ENCODE data around the gene AXDND1.
"Not testable (repeated sequence)": the region's sequence is repeated elsewhere in the genome, so short reads cannot be mapped to it uniquely, and the experiment has no call there.

The AXDND1 gene

GRCh38 chr1:179334440-179334839, 31.3 kb upstream of the AXDND1 start:
- Histone ChIP-seq H3K36me3 (ENCODE audit: control insufficient read depth, insufficient read depth, low read length) (no peaks in the 10 kb centered on the region), H3K27ac (ENCODE audit: low read depth, low read length) (no peak overlapping the region), H3K27me3 (ENCODE audit: control insufficient read depth, insufficient read depth, low read length) (no peaks in the 10 kb centered on the region), H3K4me1 (ENCODE audit: control insufficient read depth, insufficient read depth, low read length) (no peaks in the 10 kb centered on the region), H3K9ac (ENCODE audit: low read length) (no peak overlapping the region), H3K4me3 (ENCODE audit: low read depth, low read length) (no peak overlapping the region), H3K9me3 (ENCODE audit: control insufficient read depth, insufficient read depth, low read depth, low read length) (peaks cover 6% of the 10 kb centered on the region; the same call in 1 of the 2 replicates)

GRCh38 chr1:179337288-179337687, 28.5 kb upstream of the AXDND1 start:
- Histone ChIP-seq H3K9ac (ENCODE audit: low read length) (no peak overlapping the region), H3K27ac (ENCODE audit: low read depth, low read length) (no peak overlapping the region), H3K36me3 (ENCODE audit: control insufficient read depth, insufficient read depth, low read length) (no peaks in the 10 kb centered on the region), H3K4me3 (ENCODE audit: low read depth, low read length) (no peak overlapping the region), H3K9me3 (ENCODE audit: control insufficient read depth, insufficient read depth, low read depth, low read length) (no peaks in the 10 kb centered on the region), H3K4me1 (ENCODE audit: control insufficient read depth, insufficient read depth, low read length) (no peaks in the 10 kb centered on the region), H3K27me3 (ENCODE audit: control insufficient read depth, insufficient read depth, low read length) (no peaks in the 10 kb centered on the region)

DNA sequence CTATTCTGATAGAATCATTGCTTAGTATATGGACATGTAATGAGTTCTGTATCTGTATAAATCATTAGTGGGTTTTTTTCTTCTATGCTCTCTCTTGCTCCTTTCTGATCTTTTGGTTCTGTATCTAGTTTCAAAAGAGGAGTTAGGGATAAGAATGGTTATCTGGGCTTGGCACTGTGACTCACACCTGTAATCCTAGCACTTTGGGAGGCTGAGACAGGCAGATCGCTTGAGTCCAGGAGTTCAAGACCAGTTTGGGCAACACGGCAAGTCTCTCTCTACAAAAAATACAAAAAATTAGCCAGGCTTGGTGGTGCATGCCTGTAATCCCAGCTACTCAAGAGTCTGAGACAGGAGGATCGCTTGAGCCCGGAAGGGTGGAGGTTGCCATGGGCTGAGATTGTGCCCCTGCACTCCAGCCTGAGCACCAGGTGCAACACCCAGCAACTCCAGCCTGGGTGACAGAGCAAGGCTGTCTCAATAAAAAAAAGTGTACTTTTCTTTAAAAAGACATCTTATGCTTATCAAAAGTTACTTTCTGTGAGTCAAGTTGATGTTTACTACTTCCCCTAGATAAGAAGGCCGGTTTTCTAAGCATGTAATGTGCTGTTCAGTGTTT, 27.7 kb upstream of the AXDND1 start:
- H3K9me3 ChIP-seq (ENCODE audit: control insufficient read depth, insufficient read depth, low read depth, low read length) = no peaks in the 10 kb centered on the region

DNA sequence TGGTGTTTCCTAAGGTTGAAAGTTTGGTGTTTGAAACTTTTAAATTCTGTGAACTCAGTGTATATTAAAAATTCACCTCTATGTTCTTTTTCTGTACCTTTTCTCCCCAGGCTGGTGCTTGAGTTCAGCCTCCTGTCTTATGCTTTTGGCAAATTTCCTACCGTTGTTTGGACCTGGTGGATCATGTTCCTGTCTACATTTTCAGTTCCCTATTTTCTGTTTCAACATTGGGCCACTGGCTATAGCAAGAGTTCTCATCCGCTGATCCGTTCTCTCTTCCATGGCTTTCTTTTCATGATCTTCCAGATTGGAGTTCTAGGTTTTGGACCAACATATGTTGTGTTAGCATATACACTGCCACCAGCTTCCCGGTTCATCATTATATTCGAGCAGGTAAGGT, 24.9 kb upstream of the AXDND1 start:
- no peak overlapping the region for H3K27ac ChIP-seq (ENCODE audit: low read depth, low read length)
- H3K4me1 ChIP-seq (ENCODE audit: control insufficient read depth, insufficient read depth, low read length) = no peaks in the 10 kb centered on the region
- no peaks in the 10 kb centered on the region for H3K27me3 ChIP-seq (ENCODE audit: control insufficient read depth, insufficient read depth, low read length)
- peaks cover 3% of the 10 kb centered on the region; the same call in 1 of the 2 replicates for H3K36me3 ChIP-seq (ENCODE audit: control insufficient read depth, insufficient read depth, low read length)
- H3K9me3 ChIP-seq (ENCODE audit: control insufficient read depth, insufficient read depth, low read depth, low read length) = no peaks in the 10 kb centered on the region
- H3K4me3 ChIP-seq (ENCODE audit: low read depth, low read length) = no peak overlapping the region
- H3K9ac ChIP-seq (ENCODE audit: low read length) = no peak overlapping the region

More for the DNA sequence above, 27.7 kb upstream of the AXDND1 start:
- no peak overlapping the region for H3K9ac ChIP-seq (ENCODE audit: low read length)
- H3K4me1 ChIP-seq (ENCODE audit: control insufficient read depth, insufficient read depth, low read length) = no peaks in the 10 kb centered on the region
- no peak overlapping the region for H3K27ac ChIP-seq (ENCODE audit: low read depth, low read length)
- no peaks in the 10 kb centered on the region for H3K27me3 ChIP-seq (ENCODE audit: control insufficient read depth, insufficient read depth, low read length)
- H3K4me3 ChIP-seq (ENCODE audit: low read depth, low read length) = no peak overlapping the region
- no peaks in the 10 kb centered on the region; the same call in 1 of the 2 replicates for H3K36me3 ChIP-seq (ENCODE audit: control insufficient read depth, insufficient read depth, low read length)

- no peaks in the 10 kb centered on the region for H3K27me3 ChIP-seq (ENCODE audit: control insufficient read depth, insufficient read depth, low read length)
- H3K9ac ChIP-seq (ENCODE audit: low read length) = no peak overlapping the region
- no peaks in the 10 kb centered on the region for H3K4me1 ChIP-seq (ENCODE audit: control insufficient read depth, insufficient read depth, low read length)
- peaks cover 3% of the 10 kb centered on the region; the same call in 1 of the 2 replicates for H3K36me3 ChIP-seq (ENCODE audit: control insufficient read depth, insufficient read depth, low read length)
- H3K9me3 ChIP-seq (ENCODE audit: control insufficient read depth, insufficient read depth, low read depth, low read length) = no peaks in the 10 kb centered on the region
- no peak overlapping the region for H3K27ac ChIP-seq (ENCODE audit: low read depth, low read length)
- H3K4me3 ChIP-seq (ENCODE audit: low read depth, low read length) = no peak overlapping the region
Observed at GRCh38 chr1:179341943-179342547, 23.7 kb upstream of the AXDND1 start.

- Histone ChIP-seq H3K27ac (ENCODE audit: low read depth, low read length) (no peak overlapping the region), H3K9ac (ENCODE audit: low read length) (no peak overlapping the region), H3K27me3 (ENCODE audit: control insufficient read depth, insufficient read depth, low read length) (no peaks in the 10 kb centered on the region), H3K4me1 (ENCODE audit: control insufficient read depth, insufficient read depth, low read length) (no peaks in the 10 kb centered on the region), H3K36me3 (ENCODE audit: control insufficient read depth, insufficient read depth, low read length) (peaks cover 4% of the 10 kb centered on the region; the same call in 1 of the 2 replicates), H3K4me3 (ENCODE audit: low read depth, low read length) (no peak overlapping the region), H3K9me3 (ENCODE audit: control insufficient read depth, insufficient read depth, low read depth, low read length) (no peaks in the 10 kb centered on the region)
Observed at GRCh38 chr1:179342740-179343404, 22.9 kb upstream of the AXDND1 start.

- no peaks in the 10 kb centered on the region for H3K9me3 ChIP-seq (ENCODE audit: control insufficient read depth, insufficient read depth, low read depth, low read length)
- no peaks in the 10 kb centered on the region for H3K27me3 ChIP-seq (ENCODE audit: control insufficient read depth, insufficient read depth, low read length)
- no peaks in the 10 kb centered on the region for H3K4me1 ChIP-seq (ENCODE audit: control insufficient read depth, insufficient read depth, low read length)
- no peak overlapping the region for H3K27ac ChIP-seq (ENCODE audit: low read depth, low read length)
- peaks cover 2% of the 10 kb centered on the region; the same call in 1 of the 2 replicates for H3K36me3 ChIP-seq (ENCODE audit: control insufficient read depth, insufficient read depth, low read length)
- H3K9ac ChIP-seq (ENCODE audit: low read length) = no peak overlapping the region
- H3K4me3 ChIP-seq (ENCODE audit: low read depth, low read length) = no peak overlapping the region
Observed at GRCh38 chr1:179351281-179351680, 14.5 kb upstream of the AXDND1 start.

- H3K27me3 ChIP-seq (ENCODE audit: control insufficient read depth, insufficient read depth, low read length) = no peaks in the 10 kb centered on the region
- no peaks in the 10 kb centered on the region for H3K9me3 ChIP-seq (ENCODE audit: control insufficient read depth, insufficient read depth, low read depth, low read length)
- H3K4me1 ChIP-seq (ENCODE audit: control insufficient read depth, insufficient read depth, low read length) = no peaks in the 10 kb centered on the region
- peaks cover 2% of the 10 kb centered on the region; the same call in 1 of the 2 replicates for H3K36me3 ChIP-seq (ENCODE audit: control insufficient read depth, insufficient read depth, low read length)
- H3K27ac ChIP-seq (ENCODE audit: low read depth, low read length) = no peak overlapping the region
- H3K4me3 ChIP-seq (ENCODE audit: low read depth, low read length) = no peak overlapping the region
- no peak overlapping the region for H3K9ac ChIP-seq (ENCODE audit: low read length)
Observed at GRCh38 chr1:179352236-179352635, 13.5 kb upstream of the AXDND1 start.

- H3K36me3 ChIP-seq (ENCODE audit: control insufficient read depth, insufficient read depth, low read length) = no peaks in the 10 kb centered on the region; the same call in 1 of the 2 replicates
Observed at GRCh38 chr1:179353546-179353945, 12.2 kb upstream of the AXDND1 start.

GRCh38 chr1:179361631-179362030, 4.1 kb upstream of the AXDND1 start:
- H3K27ac ChIP-seq (ENCODE audit: low read depth, low read length) = not testable (repeated sequence)

More at GRCh38 chr1:179353546-179353945, 12.2 kb upstream of the AXDND1 start:
- Histone ChIP-seq H3K27me3 (ENCODE audit: control insufficient read depth, insufficient read depth, low read length) (no peaks in the 10 kb centered on the region), H3K9ac (ENCODE audit: low read length) (no peak overlapping the region), H3K4me1 (ENCODE audit: control insufficient read depth, insufficient read depth, low read length) (no peaks in the 10 kb centered on the region), H3K4me3 (ENCODE audit: low read depth, low read length) (no peak overlapping the region), H3K9me3 (ENCODE audit: control insufficient read depth, insufficient read depth, low read depth, low read length) (no peaks in the 10 kb centered on the region), H3K27ac (ENCODE audit: low read depth, low read length) (no peak overlapping the region)

More at GRCh38 chr1:179361631-179362030, 4.1 kb upstream of the AXDND1 start:
- H3K36me3 ChIP-seq (ENCODE audit: control insufficient read depth, insufficient read depth, low read length); H3K27me3 ChIP-seq (ENCODE audit: control insufficient read depth, insufficient read depth, low read length); H3K9me3 ChIP-seq (ENCODE audit: control insufficient read depth, insufficient read depth, low read depth, low read length); H3K4me3 ChIP-seq (ENCODE audit: low read depth, low read length); H3K4me1 ChIP-seq (ENCODE audit: control insufficient read depth, insufficient read depth, low read length); H3K9ac ChIP-seq (ENCODE audit: low read length): not testable (repeated sequence)
